Subcutaneous adipose tissue (tissue), 4 donors: ENCODE data around the gene PPP1R8. TPM values are rescaled to one million over a fixed set of nuclear protein-coding genes. Genes with fewer than 3 reads are reported as not detected.

ENCODE experiments used
- total RNA-seq, 4 donors: library from RNA; depleted of rRNA; stranded (reverse); fragments of >200 nt; gene quantifications; one replicate each; pipeline ENCODE4 v1.1.0, GENCODE V29; 2016
- TF ChIP-seq, protein P1 (sequence below): fragments of 450-650 bp; IDR thresholded peaks from one replicate; pipeline ENCODE4 v1.5.1; 2016; ENCODE audit warnings: low read depth, mild to moderate bottlenecking, control low read depth, antibody characterized with exemption, moderate library complexity

PPP1R8 gene
- total RNA-seq, 4 donors from 2014 or later: 27.2 to 39.0 (median 29.5) TPM

DNA sequence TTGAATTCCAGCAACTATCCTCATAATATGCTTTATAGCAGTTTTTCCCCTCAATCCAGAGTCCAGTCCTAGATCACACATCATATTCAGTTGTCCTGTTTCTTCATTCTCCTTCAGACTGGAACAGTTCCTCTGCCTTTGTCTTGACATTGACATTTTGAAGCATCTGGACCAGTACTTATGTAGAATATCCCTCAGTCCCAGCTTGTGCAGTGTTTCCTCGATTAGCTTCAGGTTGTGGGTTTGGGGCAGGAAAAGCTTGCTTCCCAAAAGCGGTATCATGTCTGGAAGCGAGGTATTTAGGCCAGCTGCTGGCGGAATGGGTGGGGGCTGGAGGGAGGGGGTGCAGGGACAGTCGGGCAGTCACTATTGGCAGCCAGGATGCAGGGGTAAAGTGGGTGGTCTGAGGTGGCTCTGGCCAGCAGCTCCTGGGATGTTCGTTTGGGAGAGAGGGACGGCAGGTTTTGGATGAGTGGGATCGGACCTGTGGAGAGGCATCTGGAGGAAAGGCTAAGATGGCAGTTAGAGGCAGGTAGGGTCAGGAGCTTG is 48.3 kb downstream of the PPP1R8 start:
- TF ChIP-seq, protein P1, sequence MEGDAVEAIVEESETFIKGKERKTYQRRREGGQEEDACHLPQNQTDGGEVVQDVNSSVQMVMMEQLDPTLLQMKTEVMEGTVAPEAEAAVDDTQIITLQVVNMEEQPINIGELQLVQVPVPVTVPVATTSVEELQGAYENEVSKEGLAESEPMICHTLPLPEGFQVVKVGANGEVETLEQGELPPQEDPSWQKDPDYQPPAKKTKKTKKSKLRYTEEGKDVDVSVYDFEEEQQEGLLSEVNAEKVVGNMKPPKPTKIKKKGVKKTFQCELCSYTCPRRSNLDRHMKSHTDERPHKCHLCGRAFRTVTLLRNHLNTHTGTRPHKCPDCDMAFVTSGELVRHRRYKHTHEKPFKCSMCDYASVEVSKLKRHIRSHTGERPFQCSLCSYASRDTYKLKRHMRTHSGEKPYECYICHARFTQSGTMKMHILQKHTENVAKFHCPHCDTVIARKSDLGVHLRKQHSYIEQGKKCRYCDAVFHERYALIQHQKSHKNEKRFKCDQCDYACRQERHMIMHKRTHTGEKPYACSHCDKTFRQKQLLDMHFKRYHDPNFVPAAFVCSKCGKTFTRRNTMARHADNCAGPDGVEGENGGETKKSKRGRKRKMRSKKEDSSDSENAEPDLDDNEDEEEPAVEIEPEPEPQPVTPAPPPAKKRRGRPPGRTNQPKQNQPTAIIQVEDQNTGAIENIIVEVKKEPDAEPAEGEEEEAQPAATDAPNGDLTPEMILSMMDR: no peak

DNA sequence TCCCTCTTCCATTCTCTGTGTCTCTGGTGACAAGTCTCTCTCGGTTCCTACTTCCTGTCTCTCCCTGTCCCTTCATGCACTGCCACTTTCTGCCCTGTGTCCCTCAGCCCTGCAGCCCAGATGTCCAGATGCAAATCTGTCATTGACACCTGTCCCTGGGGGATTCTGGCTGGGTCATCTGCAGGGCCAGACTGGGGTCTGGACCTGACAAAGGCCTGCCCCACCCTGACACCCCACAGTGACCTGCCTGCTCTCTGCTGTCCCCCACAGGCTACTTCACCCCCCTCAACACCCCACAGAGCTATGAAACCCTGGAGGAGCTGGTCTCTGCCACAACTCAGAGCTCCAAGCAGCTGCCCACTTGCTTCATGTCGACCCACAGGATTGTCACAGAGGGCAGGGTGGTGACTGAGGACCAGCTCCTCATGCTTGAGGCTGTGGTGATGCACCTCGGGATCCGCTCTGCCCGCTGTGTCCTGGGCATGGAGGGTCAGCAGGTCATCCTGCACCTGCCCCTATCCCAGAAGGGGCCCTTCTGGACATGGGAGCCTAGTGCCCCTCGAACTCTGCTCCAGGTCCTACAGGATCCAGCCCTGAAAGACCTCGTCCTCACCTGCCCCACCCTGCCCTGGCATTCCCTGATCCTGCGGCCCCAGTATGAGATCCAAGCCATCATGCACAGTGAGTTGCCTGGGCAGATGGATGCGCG is 48.9 kb downstream of the PPP1R8 start:
- TF ChIP-seq, protein P1: no peak

DNA sequence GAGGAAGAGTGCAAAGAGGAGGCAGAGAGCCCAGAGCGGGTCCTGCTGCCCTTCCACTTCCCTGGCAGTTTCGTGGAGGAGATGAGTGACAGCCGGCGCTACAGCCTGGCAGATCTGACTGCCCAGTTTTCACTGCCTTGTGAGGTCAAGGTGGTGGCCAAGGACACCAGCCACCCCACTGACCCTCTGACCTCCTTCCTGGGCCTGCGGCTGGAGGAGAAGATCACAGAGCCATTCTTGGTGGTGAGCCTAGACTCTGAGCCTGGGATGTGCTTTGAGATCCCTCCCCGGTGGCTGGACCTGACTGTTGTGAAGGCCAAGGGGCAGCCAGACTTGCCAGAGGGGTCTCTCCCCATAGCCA is 51.9 kb downstream of the PPP1R8 start:
- TF ChIP-seq, protein P1: no peak

DNA sequence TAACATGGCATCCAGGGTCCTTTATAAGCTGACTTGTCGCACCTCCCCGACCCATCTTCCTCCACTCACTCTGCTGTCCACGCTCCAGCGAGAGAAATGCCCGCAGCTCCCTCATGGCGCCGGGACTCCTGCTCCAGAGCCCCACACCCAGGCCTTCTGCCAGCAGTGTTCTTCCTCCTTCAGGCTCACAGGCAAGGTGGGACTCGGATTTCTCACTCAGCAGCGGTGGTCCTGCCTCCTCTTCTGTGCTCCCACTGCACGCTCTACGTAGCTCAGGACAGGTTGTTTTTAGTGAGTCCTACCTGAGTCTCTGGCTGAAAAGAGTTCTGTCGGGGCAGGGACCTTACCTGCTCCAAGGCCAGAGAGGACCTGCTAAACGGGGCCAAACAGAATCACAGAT is 53.0 kb downstream of the PPP1R8 start:
- TF ChIP-seq, protein P1: no peak

DNA sequence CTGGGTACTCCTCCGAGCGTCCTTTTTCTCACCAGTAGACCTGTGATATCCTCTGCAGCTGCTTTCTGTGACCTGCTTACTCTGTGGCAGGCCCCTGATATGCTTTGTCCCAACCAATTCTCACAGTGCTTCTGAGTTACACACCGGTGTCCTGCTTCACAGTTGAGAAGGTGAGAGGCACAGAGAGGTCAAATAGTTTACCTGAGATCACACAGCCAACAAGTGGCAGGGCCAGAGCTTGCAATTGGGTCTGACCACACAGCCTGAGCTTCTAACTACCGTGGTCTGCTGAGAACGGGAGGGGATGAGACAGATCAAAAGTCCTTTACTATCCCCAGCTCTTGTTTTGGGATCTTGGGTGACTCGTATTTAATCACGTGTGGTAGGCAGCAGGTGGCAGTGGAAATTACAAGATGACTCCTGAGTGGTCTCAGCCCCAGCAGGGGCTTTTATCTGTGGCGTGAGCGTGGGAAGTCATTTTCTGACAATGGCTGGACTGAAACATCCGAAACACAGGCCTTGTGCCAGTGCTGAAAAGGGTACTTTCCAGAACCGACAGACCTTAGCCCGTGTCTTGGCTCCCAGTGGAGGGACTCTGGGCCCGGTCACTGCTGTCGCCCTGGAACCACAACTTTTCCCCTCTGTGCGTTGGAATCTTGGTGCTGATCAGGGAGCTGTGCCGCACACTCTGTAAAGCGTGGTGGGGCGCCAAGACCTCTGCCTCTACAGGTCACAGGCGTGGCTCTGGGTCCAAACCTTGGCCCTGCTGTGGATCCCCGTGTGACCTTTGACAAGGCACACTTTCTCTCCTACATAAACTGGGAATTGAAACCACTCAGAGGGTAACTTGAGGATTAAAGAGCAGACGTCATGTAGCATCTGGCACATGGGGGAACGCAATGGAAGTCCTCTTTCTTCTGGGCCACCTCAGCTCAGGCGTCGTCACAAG is 53.7 kb downstream of the PPP1R8 start:
- TF ChIP-seq, protein P1: no peak

DNA sequence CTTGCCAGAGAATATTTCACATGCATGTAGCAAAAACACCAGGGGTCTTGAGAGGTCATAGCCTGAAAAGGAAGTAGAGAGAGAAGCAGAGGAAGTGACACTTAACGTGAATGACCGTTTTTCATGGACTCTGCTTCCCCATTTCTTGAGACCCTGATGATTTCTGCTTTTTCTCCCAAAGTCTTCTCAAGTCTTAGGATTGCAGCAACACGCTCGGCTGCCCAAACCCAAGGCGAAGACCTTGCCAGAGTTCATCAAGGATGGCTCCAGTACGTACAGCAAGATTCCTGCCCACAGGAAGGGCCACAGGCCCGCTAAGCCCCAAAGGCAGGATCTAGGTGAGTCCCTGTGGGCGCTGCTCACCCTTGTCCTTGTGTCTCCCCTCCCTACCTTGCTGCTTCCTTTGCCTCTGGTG is 54.5 kb downstream of the PPP1R8 start:
- TF ChIP-seq, protein P1: no peak
